Measurements from ENCODE around the gene LHFPL3.

DNA sequence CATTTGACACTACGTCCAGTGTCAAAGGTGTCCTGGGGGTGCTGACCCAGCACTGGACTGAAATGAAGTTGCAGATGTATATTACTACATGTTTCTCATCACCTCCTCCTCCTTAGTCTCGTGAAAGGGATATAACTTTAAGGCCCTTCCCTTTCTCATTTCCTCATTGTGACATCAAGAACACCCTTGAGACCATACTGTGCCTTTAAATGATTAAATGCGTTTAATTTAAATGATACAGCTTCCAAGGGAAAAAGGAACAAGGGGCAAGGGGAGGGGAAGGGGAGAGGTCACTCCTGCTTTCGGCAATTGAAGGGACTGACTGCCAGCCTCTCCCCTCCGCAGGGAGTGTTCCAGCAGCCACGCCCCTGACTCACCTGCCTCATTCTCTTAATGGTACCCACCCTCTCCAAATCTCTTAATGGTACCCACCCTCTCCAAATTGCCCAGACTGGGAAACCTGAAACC is 605.2 kb downstream of the LHFPL3 start:
- TF ChIP-seq, protein P1, sequence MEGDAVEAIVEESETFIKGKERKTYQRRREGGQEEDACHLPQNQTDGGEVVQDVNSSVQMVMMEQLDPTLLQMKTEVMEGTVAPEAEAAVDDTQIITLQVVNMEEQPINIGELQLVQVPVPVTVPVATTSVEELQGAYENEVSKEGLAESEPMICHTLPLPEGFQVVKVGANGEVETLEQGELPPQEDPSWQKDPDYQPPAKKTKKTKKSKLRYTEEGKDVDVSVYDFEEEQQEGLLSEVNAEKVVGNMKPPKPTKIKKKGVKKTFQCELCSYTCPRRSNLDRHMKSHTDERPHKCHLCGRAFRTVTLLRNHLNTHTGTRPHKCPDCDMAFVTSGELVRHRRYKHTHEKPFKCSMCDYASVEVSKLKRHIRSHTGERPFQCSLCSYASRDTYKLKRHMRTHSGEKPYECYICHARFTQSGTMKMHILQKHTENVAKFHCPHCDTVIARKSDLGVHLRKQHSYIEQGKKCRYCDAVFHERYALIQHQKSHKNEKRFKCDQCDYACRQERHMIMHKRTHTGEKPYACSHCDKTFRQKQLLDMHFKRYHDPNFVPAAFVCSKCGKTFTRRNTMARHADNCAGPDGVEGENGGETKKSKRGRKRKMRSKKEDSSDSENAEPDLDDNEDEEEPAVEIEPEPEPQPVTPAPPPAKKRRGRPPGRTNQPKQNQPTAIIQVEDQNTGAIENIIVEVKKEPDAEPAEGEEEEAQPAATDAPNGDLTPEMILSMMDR (IDR thresholded peaks at IDR 0.05), result no peak
- no peak for TF ChIP-seq POLR2A (IDR thresholded peaks at IDR 0.05)

Measured in esophagus squamous epithelium (tissue), 4 donors.